ENCODE data around the gene S100A1. TPM values are rescaled to one million over a fixed set of nuclear protein-coding genes. Genes with fewer than 3 reads are reported as not detected.
"Not testable (repeated sequence)": the region's sequence is repeated elsewhere in the genome, so short reads cannot be mapped to it uniquely, and the experiment has no call there.

The S100A1 gene
- total RNA-seq, 1 experiment from 2014 or later = 4.4 TPM

- peak overlapping the region; percentile 73 for H3K4me3 ChIP-seq
- no peaks in the 10 kb centered on the region for H3K27me3 ChIP-seq
- no peaks in the 10 kb centered on the region for H3K9me3 ChIP-seq (replicated peaks)
- H3K27ac ChIP-seq = no peak overlapping the region
- peaks cover 3% of the 10 kb centered on the region; the same call in 1 of the 2 replicates for H3K4me1 ChIP-seq
- no peak for DNase-seq
- peaks cover 52% of the 10 kb centered on the region for H3K36me3 ChIP-seq
Measured at GRCh38 chr1:153669606-153670005, 41.4 kb downstream of the S100A1 start.

DNA sequence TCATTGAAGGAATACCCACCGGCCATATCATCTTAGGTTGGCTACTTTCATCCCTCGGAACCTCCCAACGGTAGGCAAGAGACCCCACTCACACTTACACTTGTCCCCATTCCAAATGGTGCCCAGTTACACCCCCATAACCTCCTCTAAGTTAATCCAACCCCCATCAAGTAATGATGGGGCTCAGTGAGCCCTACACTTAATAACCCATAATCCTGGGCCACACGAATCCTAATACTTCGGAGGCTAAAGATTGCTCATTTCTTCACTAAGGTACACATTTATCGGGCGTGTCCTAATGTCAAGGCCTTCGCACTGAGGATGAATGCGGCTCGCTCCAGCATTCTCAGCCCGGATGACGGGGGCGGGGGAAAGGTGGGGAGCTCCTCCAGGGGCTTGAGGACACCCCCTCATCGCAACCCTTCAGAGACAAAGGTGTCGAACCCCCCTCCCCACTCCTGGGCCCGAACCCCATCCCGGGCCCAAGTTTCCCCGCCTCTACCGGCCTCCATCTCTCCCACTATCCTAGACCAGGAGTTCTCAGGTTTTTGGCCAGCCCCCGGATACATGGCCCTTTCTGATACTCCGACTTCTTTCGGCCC, 42.1 kb downstream of the S100A1 start:
- DNase-seq = no peak
- H3K27ac ChIP-seq = peak overlapping the region; percentile 74
- peaks cover 44% of the 10 kb centered on the region for H3K36me3 ChIP-seq
- peaks cover 3% of the 10 kb centered on the region; the same call in 1 of the 2 replicates for H3K4me1 ChIP-seq
- H3K9me3 ChIP-seq (replicated peaks) = no peaks in the 10 kb centered on the region
- H3K4me3 ChIP-seq = peak overlapping the region; percentile 73
- H3K27me3 ChIP-seq = no peaks in the 10 kb centered on the region

DNA sequence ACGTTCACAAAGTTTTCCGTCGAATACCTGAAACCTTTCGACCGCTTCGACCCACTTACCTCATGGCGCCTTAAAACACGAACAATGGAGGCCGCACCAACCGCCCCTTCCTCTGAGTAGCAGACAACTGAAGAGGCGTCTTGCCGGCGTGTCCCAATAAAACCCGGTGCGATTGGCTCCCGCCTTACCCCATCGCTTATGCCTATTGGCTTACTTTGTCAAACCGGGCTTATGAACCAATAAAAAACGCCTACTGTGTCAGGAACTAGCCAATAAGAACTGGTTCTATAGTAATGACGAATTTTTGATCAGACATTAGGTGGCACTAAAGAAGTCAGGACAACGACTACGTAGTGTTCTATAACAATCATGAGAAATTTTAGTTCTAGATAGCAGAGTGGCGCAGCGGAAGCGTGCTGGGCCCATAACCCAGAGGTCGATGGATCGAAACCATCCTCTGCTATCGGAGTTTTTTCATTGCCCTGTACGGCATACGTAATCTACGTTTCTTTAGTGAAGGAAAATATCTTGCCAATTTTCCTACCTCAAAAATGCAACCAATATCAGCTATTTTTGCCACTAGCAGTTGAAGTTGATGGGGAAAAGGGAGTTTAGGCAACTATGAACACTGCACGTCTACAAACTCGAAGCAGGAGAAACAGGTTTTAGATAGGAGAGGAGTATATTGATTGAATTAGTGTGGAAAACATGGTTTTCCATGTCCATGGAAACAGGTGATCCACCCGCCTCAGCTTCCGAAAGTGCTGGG, 42.8 kb downstream of the S100A1 start, which contains the start of gene ILF2:
ILF2 (minus strand) TSS at position 135 of the 769 bp plus-strand sequence; CDS start at position 64, 71 bp downstream.
- H3K4me3 ChIP-seq = peak within 1 kb of the TSS; percentile 73
- no peaks in the 10 kb centered on the region for H3K9me3 ChIP-seq (replicated peaks)
- H3K4me1 ChIP-seq = peaks cover 3% of the 10 kb centered on the region; the same call in 1 of the 2 replicates
- peak; percentile 97 to 98 for DNase-seq
- peak within 1 kb of the TSS; percentile 74 for H3K27ac ChIP-seq
- H3K36me3 ChIP-seq = peaks cover 38% of the 10 kb centered on the region
- no peaks in the 10 kb centered on the region for H3K27me3 ChIP-seq

GRCh38 chr1:153671628-153672353, 43.6 kb downstream of the S100A1 start:
- peak overlapping the region; percentile 59 for H3K4me3 ChIP-seq
- H3K27me3 ChIP-seq; H3K4me1 ChIP-seq; H3K9me3 ChIP-seq (replicated peaks): not testable (repeated sequence)
- peak overlapping the region; percentile 18 for H3K27ac ChIP-seq
- DNase-seq = peak in 1 of 2 experiments; percentile 46
- H3K36me3 ChIP-seq = peaks cover 30% of the 10 kb centered on the region

DNA sequence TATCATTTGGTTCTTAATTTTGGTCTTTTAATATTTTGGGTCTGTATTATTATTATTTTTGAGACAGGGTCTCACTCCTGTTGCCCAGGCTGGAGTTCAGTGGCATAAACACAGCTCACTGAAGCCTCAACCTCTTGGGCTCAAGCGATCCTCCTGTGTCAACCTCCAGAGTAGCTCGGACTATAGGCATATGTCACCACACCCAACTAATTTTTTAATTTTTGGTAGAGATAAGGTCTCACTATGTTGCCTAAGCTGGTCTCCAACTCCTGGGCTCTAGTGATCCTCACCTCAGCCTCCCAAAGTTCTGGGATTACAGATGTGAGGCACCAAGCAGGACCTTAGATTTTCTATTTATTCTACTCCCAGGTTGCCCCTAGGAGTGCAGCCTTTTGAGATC, 45.3 kb downstream of the S100A1 start:
- no peak overlapping the region for H3K27ac ChIP-seq
- no peaks in the 10 kb centered on the region for H3K9me3 ChIP-seq (replicated peaks)
- peaks cover 3% of the 10 kb centered on the region; the same call in 1 of the 2 replicates for H3K4me1 ChIP-seq
- peaks cover 8% of the 10 kb centered on the region; the same call in 1 of the 2 replicates for H3K27me3 ChIP-seq
- H3K4me3 ChIP-seq = no peak overlapping the region
- peaks cover 13% of the 10 kb centered on the region for H3K36me3 ChIP-seq
- DNase-seq = no peak

DNA sequence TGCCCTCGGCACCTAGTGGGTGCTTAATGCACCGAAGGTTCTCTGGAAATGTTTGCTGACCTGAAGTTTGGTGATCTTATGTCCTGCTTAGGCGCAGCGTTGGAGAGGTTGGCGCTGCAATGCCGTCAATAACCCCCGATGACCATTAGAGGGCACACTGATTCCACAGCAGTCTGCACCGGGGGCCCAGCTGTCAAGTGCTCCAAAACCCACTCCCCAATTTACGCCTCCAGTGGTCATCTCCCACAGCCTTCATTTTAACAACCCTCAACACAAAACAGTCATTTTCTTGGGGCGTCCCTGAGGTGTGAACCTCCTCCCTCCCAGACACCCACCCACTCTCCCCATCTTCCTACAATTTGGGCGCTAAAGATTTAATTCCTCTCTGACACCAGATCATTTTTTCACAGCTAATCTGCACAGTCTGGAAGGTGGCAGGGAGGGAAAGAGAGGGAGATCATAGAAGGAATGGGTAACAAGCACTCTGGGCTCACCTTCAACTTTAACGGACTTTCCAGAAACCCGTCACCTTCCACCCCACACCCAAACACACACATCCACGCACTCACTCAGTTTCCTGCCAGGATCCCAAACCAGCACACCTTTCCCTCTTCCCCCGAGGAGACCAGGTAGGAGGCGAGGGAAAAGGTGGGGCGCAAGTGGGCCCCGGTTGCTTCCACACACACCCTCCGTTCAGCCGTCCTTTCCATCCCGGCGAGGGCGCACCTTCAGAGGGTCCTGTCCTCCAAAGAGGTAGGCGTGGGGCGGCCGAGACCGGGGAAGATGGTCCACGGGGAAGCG, 49.7 kb downstream of the S100A1 start:
- Histone ChIP-seq H3K27me3 (peaks cover 31% of the 10 kb centered on the region), H3K27ac (no peak overlapping the region)
- DNase-seq = peak; percentile 26 to 63

GRCh38 chr1:153678519-153679336, 50.5 kb downstream of the S100A1 start, which contains the start of gene NPR1:
TSS of gene NPR1 (plus strand) at chr1:153678688. CDS start at chr1:153679109, 421 bp downstream.
- H3K4me1 ChIP-seq = no peaks in the 10 kb centered on the region
- peak within 1 kb of the TSS; percentile 39 for H3K4me3 ChIP-seq
- no peaks in the 10 kb centered on the region for H3K9me3 ChIP-seq (replicated peaks)
- DNase-seq = peak in 1 of 2 experiments; percentile 19
- H3K36me3 ChIP-seq = no peaks in the 10 kb centered on the region
- peaks cover 31% of the 10 kb centered on the region for H3K27me3 ChIP-seq
- H3K27ac ChIP-seq = no peak within 1 kb of the TSS

More for the DNA sequence above, 49.7 kb downstream of the S100A1 start:
- Histone ChIP-seq H3K4me3 (no peak overlapping the region; the same call in 1 of the 2 replicates), H3K4me1 (no peaks in the 10 kb centered on the region), H3K9me3 (replicated peaks) (no peaks in the 10 kb centered on the region), H3K36me3 (no peaks in the 10 kb centered on the region)

- Histone ChIP-seq H3K4me3 (no peak overlapping the region), H3K4me1 (no peaks in the 10 kb centered on the region), H3K27me3 (peaks cover 31% of the 10 kb centered on the region), H3K36me3 (no peaks in the 10 kb centered on the region), H3K9me3 (replicated peaks) (no peaks in the 10 kb centered on the region), H3K27ac (no peak overlapping the region)
- no peak for DNase-seq
Measured at GRCh38 chr1:153679337-153680119, 51.3 kb downstream of the S100A1 start.

- Histone ChIP-seq H3K4me1 (no peaks in the 10 kb centered on the region), H3K4me3 (no peak overlapping the region), H3K36me3 (no peaks in the 10 kb centered on the region), H3K9me3 (replicated peaks) (no peaks in the 10 kb centered on the region), H3K27me3 (peaks cover 31% of the 10 kb centered on the region), H3K27ac (no peak overlapping the region)
- no peak for DNase-seq
Measured at GRCh38 chr1:153680120-153680403, 51.8 kb downstream of the S100A1 start.

Other genes starting within 250 kb of the S100A1 start
- gene S100A8, start 237.4 kb upstream of the S100A1 start, total RNA-seq (2014; rRNA removed; shearing (Covaris generic)) = not detected in 2 replicates
- not detected in 2 replicates for gene S100A7A, start 211.9 kb upstream of the S100A1 start, total RNA-seq (2014; rRNA removed; shearing (Covaris generic))
- gene S100A7, start 167.8 kb upstream of the S100A1 start, total RNA-seq (2014; rRNA removed; shearing (Covaris generic)) = not detected in 2 replicates
- gene S100A6, start 92.4 kb upstream of the S100A1 start, total RNA-seq (2014; rRNA removed; shearing (Covaris generic)) = 38.8 and 48.3 TPM in 2 replicates
- not detected in 2 replicates for gene S100A5, start 87.5 kb upstream of the S100A1 start, total RNA-seq (2014; rRNA removed; shearing (Covaris generic))
- gene S100A4, start 82.6 kb upstream of the S100A1 start, total RNA-seq (2014; rRNA removed; shearing (Covaris generic)) = 1.0 and 2.1 TPM in 2 replicates
- 0.38 and 1.0 TPM in 2 replicates for gene S100A3, start 79.2 kb upstream of the S100A1 start, total RNA-seq (2014; rRNA removed; shearing (Covaris generic))
- gene S100A2, start 62.6 kb upstream of the S100A1 start, total RNA-seq (2014; rRNA removed; shearing (Covaris generic)) = 3.2 and 5.5 TPM in 2 replicates
- gene S100A16, start 15.3 kb upstream of the S100A1 start, total RNA-seq (2014; rRNA removed; shearing (Covaris generic)) = 46.6 and 50.7 TPM in 2 replicates
- not detected in 2 replicates for gene S100A14, start 12.1 kb upstream of the S100A1 start, total RNA-seq (2014; rRNA removed; shearing (Covaris generic))
- 100 and 113 TPM in 2 replicates for gene S100A13, start 929 bp upstream of the S100A1 start, total RNA-seq (2014; rRNA removed; shearing (Covaris generic))
- 60.2 and 68.2 TPM in 2 replicates for gene CHTOP, start 5.6 kb downstream of the S100A1 start, total RNA-seq (2014; rRNA removed; shearing (Covaris generic))
- 29.0 and 31.9 TPM in 2 replicates for gene SNAPIN, start 30.3 kb downstream of the S100A1 start, total RNA-seq (2014; rRNA removed; shearing (Covaris generic))
- 366 and 380 TPM in 2 replicates for gene ILF2, start 42.6 kb downstream of the S100A1 start, total RNA-seq (2014; rRNA removed; shearing (Covaris generic))
- gene NPR1, start 50.3 kb downstream of the S100A1 start, total RNA-seq (2014; rRNA removed; shearing (Covaris generic)) = 0.06 TPM in 1 of 2 replicates, not detected in the other
- 25.9 and 28.5 TPM in 2 replicates for gene INTS3, start 99.6 kb downstream of the S100A1 start, total RNA-seq (2014; rRNA removed; shearing (Covaris generic))
- gene SLC27A3, start 147.0 kb downstream of the S100A1 start, total RNA-seq (2014; rRNA removed; shearing (Covaris generic)) = 1.6 and 2.1 TPM in 2 replicates

Measured in SJCRH30 (cell line).